Heart left ventricle (tissue), 13 donors: ENCODE data around the gene GALK1.

Source experiments
- CTCF ChIP-seq, 12 donors: fragments of 200-600 bp; sonication (generic) in 4 of 12; IDR thresholded peaks; one replicate each; pipeline versions ENCODE4 v1.5.0 to v1.8.0; 2018 to 2022; ENCODE audit warnings: antibody characterized with exemption in 12 of 12, mild to moderate bottlenecking in 5 of 12
- POLR2A ChIP-seq, 2 donors: fragments of 450-650 bp; IDR thresholded peaks; one replicate each; pipeline ENCODE4 v1.6.1; 2017; ENCODE audit warnings: antibody characterized with exemption in 2 of 2, mild to moderate bottlenecking in 2 of 2, moderate library complexity in 2 of 2
- donor health status: ischemic (EF 13 %, LVEDD 7.1; RV severe dilation, severe dysfunction).
- donor health status: DM: no; HTN: yes; CAD: no.
- donor health status: DM: no; HTN: no; CAD: no.
- donor health status: ischemic (EF 25% LVEDD 6.9; RV normal size, moderate dysfunction).
- donor health status: ischemic (EF 25% LVEDD 5.7; RV mildly dilated, moderate dysfunction).
- donor health status: ischemic (EF 35%, LVEDD 5.7; RV mildly dilated, moderate dysfunction).
- donor health status: nonischemic (EF 11% LVEDD 7.7; RV severe dilation, severe dysfunction).
- donor health status: DM: yes; HTN: yes; CAD: no.
- donor health status: PGD.
- donor health status: ischemic (EF 29% LVEDD 5.4; RV normal size, mild dysfunction).
- donor health status: nonischemic (EF 23%, LVEDD 6.1; RV moderate dilation, normal function).

- TF ChIP-seq CTCF (IDR thresholded peaks at IDR 0.05) = no peak
- TF ChIP-seq POLR2A (IDR thresholded peaks at IDR 0.05) = no peak
These were observed 44.1 kb downstream of the GALK1 start, which contains the start of gene ITGB4 for GRCh38 chr17:75720656-75721462.
